ENCODE data around the gene FAM234B.
"Not testable (repeated sequence)": the region's sequence is repeated elsewhere in the genome, so short reads cannot be mapped to it uniquely, and the experiment has no call there.

The FAM234B gene

GRCh38 chr12:13023811-13024530 is 20.2 kb upstream of the FAM234B start:
- DNase-seq (ENCODE audit: low read depth in 2 of 3, low spot score in 1 of 3) = no peak

GRCh38 chr12:13024531-13024916 is 19.7 kb upstream of the FAM234B start:
- DNase-seq (ENCODE audit: low read depth in 2 of 3, low spot score in 1 of 3) = no peak

DNA sequence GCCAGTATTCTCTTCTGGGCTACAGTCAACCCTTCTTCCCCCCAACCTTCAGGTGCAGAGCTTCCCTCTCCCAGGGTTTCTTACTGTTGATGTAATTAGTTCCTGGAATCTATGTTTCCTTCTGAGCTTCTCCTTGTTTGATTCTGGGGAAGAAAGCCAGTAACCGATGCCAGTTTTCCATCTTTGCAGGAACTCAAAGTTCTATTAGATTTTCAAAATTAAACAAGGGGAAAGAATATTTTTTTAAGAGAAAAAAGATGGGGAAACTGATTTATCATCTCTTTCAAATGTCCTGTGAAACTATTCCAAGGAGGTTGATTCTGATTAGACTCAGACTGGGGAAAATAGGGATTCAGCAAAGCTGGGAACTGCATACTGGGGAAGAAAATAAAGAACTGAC is 17.9 kb upstream of the FAM234B start:
- DNase-seq (ENCODE audit: low read depth in 2 of 3, low spot score in 1 of 3) = no peak

GRCh38 chr12:13027032-13027431 is 17.1 kb upstream of the FAM234B start:
- no peak for DNase-seq (ENCODE audit: low read depth in 2 of 3, low spot score in 1 of 3)

DNA sequence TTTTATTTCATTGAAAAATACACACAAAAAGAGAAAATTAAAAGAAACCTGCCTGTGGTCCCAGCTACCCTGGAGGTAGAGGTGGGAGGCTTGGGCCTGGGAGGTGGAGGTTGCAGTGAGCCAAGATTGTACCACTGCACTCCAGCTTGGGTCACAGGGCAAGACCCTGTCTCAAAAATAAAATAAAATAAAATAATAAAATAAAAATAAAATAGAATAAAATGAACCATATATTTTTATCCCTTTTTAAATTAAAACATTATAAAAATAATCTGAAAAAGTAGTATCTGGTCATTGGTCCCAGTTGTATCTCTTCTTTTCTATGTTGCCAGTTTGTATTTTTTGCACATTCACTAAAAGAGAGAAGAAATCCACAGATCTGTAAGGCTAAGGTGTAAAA is 16.7 kb upstream of the FAM234B start:
- no peak for DNase-seq (ENCODE audit: low read depth in 2 of 3, low spot score in 1 of 3)

- DNase-seq (ENCODE audit: low read depth in 2 of 3, low spot score in 1 of 3) = no peak
These were observed 15.2 kb upstream of the FAM234B start for GRCh38 chr12:13028825-13029570.

DNA sequence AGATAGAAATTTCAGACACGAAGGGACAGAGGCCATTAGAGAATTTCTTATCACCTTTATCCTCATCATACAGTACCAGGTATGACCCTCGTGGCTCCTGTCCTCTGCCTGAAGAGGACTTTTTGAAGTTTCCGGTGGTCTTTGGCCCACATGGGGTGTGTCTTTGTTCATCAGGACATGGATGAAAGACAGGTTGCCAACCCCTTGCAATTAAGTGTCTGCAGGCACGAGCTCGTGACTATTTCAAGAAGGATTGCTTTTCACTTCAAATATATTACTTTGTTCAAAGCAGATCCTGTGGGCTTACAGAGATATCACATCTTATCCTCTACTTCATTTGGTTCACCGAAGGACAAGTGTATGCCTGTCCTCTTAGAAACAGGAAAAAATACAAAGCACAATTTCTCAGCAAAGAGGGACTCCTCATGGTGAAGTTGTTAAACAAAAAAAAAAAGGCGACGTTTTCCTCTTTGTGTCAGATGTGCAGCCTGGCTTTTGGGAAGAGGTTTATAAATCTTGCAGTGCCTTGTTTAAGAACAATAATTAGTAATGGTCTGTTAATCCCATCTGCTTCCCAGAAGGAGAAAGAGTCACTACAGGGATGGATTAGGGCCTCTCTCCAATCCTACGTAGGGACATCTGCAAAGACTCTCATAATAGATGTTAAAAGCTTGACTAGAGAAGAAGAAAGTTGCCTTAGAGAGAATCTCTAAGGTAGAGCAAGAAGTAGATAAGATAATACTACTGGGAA is 13.5 kb upstream of the FAM234B start:
- no peak for DNase-seq (ENCODE audit: low read depth in 2 of 3, low spot score in 1 of 3)

DNA sequence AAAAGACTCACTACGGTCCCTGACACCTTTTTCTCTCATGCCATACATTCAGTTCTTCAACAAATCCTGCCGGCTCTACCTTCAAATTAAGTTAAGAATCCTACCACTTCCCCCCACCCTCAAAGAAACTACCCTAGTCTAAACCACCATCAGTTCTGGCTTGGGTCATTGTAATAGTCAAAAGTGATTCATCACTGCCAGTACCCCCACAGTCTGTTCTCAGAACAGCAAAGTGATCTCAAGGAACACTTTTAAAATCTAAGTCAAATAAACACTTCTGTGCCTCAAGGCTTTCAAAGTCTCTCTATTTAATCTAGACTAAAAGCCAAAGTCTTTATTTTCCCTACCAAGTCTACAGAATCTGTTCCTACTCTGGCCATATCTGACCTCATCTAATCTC is 12.0 kb upstream of the FAM234B start:
- no peak for DNase-seq (ENCODE audit: low read depth in 2 of 3, low spot score in 1 of 3)

DNA sequence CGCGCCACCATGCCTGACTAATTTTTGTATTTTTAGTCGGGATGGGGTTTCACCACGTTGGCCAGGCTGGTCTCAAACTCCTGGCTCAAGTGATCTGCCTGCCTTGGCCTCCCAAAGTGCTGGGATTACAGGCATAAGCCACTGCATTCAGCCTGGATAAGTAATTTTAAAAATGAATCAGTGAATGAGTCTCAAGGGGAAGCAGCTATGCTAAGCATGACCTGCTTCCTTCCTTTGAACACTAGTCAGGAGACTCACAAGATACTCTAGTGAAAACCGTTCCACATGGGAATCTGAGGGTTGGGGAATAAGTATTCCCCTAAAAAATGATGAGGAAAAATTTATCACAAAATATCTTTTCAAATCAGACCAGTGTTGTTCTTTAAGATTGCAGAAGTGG is 10.7 kb upstream of the FAM234B start:
- no peak for DNase-seq (ENCODE audit: low read depth in 2 of 3, low spot score in 1 of 3)

DNA sequence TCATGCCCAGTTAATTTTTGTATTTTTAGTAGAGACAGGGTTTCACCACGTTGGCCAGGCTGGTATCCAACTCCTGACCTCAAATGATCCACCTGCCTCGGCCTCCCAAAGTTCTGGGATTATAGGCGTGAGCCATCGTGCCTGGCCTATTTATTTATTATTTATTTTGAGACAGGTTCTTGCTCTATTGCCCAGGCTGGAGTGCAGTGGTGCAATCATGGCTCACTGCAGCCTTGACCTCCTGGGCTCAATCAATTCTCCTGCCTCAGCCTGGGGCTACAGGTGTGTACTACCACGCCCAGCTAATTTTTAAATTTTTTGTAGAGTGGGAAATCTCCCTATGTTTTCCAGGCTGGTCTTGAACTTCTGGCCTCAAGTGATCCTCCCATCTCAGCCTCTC is 8.8 kb upstream of the FAM234B start:
- DNase-seq (ENCODE audit: low read depth in 2 of 3, low spot score in 1 of 3) = not testable (repeated sequence)

- no peak for DNase-seq (ENCODE audit: low read depth in 2 of 3, low spot score in 1 of 3)
These were observed 7.3 kb upstream of the FAM234B start for GRCh38 chr12:13036881-13037280.

- no peak for DNase-seq (ENCODE audit: low read depth in 2 of 3, low spot score in 1 of 3)
These were observed 5.6 kb upstream of the FAM234B start for GRCh38 chr12:13038491-13039161.

DNA sequence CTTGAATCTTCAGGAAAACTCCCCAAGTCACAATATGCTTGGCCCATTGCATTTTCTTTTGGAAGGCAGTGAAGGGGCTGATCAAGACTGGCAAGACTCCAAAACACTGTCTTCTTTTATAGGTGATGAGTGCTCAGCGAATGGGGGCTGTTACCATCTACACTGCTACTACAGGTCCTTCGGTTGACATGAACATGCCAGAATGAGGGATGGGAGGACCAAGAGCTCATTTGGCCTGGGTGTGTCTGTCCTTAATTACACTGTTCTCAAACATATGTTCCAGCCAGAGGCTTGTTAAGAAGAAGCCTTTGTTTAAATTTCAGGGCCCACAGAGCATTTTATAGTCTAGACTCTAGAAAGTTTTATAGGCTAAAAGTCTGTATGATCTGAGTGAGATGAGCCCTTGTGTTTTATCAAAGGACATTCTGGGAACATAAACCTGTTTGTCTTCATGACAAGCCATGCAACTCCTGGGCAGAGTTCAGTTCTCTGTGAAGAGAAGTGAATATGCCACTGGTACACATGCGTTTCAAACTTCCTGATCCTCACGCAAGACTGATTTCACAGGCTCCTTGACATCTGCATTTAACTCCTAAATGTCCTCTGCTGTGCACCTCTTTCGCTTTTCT is 4.7 kb upstream of the FAM234B start:
- no peak for DNase-seq (ENCODE audit: low read depth in 2 of 3, low spot score in 1 of 3)

- DNase-seq (ENCODE audit: low read depth in 2 of 3, low spot score in 1 of 3) = no peak
These were observed 3.0 kb upstream of the FAM234B start for GRCh38 chr12:13041224-13041623.

DNA sequence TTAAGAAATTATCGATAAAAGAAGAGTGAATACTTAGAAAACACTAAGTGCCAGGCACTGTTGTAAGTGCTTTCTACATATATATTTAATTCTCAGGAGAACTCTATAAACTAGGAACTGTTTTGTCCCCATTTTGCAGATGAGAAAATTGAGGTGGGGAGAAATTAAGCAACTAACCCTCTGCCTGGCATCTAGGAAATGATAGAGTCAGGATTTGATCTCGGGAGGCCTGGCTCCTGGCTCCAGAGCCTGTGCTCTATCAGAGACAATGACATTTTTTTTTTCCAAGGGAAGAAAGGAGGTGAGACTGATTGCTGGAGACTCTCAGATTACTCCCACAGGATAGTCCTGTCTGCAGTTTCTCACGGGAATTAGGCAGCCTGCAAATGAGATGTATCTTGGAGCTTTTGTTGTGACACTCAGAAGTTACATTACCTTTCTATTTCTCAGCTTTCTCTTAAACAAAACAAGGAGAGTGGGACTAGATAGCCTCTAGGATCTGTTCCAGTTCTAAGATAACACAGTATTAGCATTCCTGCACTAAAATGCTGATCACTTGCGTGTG is 1.4 kb upstream of the FAM234B start:
- DNase-seq (ENCODE audit: low read depth in 2 of 3, low spot score in 1 of 3) = no peak

GRCh38 chr12:13044906-13045299 is 722 bp downstream of the FAM234B start:
- no peak for DNase-seq (ENCODE audit: low read depth in 2 of 3, low spot score in 1 of 3)

DNA sequence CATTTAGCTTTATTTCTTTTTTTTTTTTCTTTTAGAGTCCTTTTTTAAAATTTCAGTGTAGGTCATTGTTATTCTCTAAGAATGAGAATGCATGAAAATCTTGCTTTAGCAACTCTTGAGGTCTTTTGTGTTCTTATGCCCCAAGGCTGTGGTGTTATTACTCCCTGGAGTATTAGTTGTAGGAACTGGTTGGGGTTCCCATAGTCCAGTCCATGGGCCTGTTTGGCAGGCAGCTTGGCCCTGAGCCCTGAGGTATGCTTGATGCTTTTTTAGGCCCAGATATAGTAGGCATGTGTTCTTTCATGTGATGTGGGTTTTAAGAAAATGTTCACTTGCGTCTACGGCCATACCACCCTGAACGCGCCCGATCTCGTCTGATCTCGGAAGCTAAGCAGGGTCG is 1.6 kb downstream of the FAM234B start:
- DNase-seq (ENCODE audit: low read depth in 2 of 3, low spot score in 1 of 3) = no peak

GRCh38 chr12:13046964-13047363 is 2.8 kb downstream of the FAM234B start:
- DNase-seq (ENCODE audit: low read depth in 2 of 3, low spot score in 1 of 3) = no peak

DNA sequence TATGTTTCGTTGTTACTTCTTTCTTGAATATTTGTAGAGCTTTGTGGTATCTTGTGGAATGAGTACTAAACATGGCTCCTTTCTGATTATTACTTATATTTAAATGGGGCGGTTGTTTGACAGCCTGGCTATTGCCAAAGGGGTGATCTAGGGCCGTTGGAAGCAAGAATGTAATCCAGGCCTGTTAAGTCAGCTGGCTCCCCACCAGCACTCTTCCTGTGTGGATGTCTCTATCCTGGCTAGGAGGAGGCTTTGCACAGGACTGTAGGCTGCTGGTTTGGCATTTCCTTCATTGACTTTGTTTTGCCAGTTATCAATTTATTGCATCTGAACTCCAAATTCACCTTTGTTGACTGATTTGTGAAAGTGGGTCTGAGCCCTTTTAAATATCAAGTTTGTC is 5.6 kb downstream of the FAM234B start:
- no peak for DNase-seq (ENCODE audit: low read depth in 2 of 3, low spot score in 1 of 3)

DNA sequence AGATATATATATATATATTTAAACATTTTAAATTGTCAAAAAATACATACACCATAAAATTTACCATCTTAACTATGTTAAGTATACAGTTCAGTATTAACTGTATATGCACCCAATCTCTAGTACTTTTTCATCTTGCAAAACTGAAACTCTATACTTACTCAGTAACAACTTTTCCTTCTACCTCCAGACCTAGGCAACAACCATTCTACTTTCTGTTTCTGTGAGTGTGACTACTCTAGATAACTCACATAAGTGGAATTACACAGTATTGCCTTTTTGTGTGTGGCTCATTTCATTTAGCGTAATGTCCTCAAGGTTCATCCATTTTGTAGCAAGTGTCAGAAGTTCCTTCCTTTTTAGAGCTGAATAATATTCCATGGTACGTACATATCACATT is 8.2 kb downstream of the FAM234B start:
- no peak for DNase-seq (ENCODE audit: low read depth in 2 of 3, low spot score in 1 of 3)

DNA sequence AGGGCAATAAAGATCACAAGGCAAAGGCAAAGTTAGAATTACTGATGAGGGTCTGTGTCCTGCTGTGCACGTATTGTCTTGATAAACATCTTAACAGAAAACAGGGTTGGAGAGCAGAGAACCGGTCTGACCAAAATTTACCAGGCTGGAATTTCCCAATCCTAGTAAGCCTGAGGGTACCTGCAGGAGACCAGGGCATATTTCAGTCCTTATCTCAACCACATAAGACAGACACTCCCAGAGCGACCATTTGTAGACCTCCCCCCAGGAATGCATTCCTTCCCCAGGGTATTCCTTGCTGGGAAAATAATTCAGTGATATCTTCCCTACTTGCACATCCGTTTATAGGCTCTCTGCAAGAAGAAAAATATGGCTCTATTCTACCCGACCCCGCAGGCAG is 9.4 kb downstream of the FAM234B start:
- DNase-seq (ENCODE audit: low read depth in 2 of 3, low spot score in 1 of 3) = not testable (repeated sequence)

All from stimulated activated CD4-positive, alpha-beta T cell treated with anti-CD3 and anti-CD28 coated beads, Interleukin-12 subunit alpha, Interleukin-12 subunit beta, amount 100 ng/mL, for 48 hours (primary cell).